ENCODE results near the gene SSX4B. TPM values are rescaled to one million over a fixed set of nuclear protein-coding genes. Genes with fewer than 3 reads are reported as not detected.

The SSX4B gene
- total and polyA plus RNA-seq, 2 experiments from 2014 or later, result 0.48 TPM; not detected in 1

GRCh38 chrX:48456628-48457331, 45.0 kb upstream of the SSX4B start:
- peaks cover 2% of the 10 kb centered on the region for H3K27me3 Mint-ChIP-seq (ENCODE audit: insufficient read depth, low read depth, poor library complexity)
- H3K27ac ChIP-seq (ENCODE audit: low read depth), result no peak overlapping the region
- H3K4me1 Mint-ChIP-seq, result no peaks in the 10 kb centered on the region

More at GRCh38 chrX:48456628-48457331, 45.0 kb upstream of the SSX4B start:
- Mint-ChIP-seq H3K36me3 (ENCODE audit: low read depth) (peaks cover 28% of the 10 kb centered on the region), H3K4me3 (no peak overlapping the region), H3K9me3 (no peaks in the 10 kb centered on the region; the same call in 1 of the 3 replicates), H3K27ac (no peak overlapping the region)
- H2AFZ ChIP-seq, result no peak overlapping the region
- no peaks in the 10 kb centered on the region for H3K27me3 ChIP-seq (ENCODE audit: insufficient read depth)
- H3K4me2 ChIP-seq, result no peak overlapping the region
- H3K79me2 ChIP-seq (replicated peaks; ENCODE audit: insufficient read depth), result no peaks in the 10 kb centered on the region
- no peak for DNase-seq (ENCODE audit: low spot score)
- no peaks in the 10 kb centered on the region for H3K4me1 ChIP-seq (ENCODE audit: insufficient read depth)
- no peaks in the 10 kb centered on the region for H3K9me2 ChIP-seq (ENCODE audit: insufficient read depth)
- no peaks in the 10 kb centered on the region for H4K20me1 ChIP-seq (replicated peaks; ENCODE audit: insufficient read depth)
- H3K4me3 ChIP-seq, result no peak overlapping the region
- no peaks in the 10 kb centered on the region; the same call in 1 of the 2 replicates for H3K36me3 ChIP-seq (ENCODE audit: insufficient read depth)
- no peaks in the 10 kb centered on the region for H3F3A ChIP-seq (replicated peaks; ENCODE audit: low read depth)
- ATAC-seq, result no peak
- TF ChIP-seq POLR2AphosphoS5 (IDR thresholded peaks at IDR 0.05; ENCODE audit: low read depth), result no peak
- TF ChIP-seq ZNF462 (CRISPR knock-in tag; IDR thresholded peaks at IDR 0.05), result no peak
- TF ChIP-seq ETS1 (IDR thresholded peaks at IDR 0.05), result no peak
- TF ChIP-seq EZH2 (IDR thresholded peaks at IDR 0.05; ENCODE audit: low read depth, unreplicated experiment), result no peak
- TF ChIP-seq CREB1 (CRISPR knock-in tag; IDR thresholded peaks at IDR 0.05; ENCODE audit: low read depth), result no peak
- no peak for TF ChIP-seq STAT1 (IDR thresholded peaks at IDR 0.05; ENCODE audit: unreplicated experiment)
- TF ChIP-seq REST (IDR thresholded peaks at IDR 0.05; ENCODE audit: unreplicated experiment), result no peak
- TF ChIP-seq NANOG (IDR thresholded peaks at IDR 0.05; ENCODE audit: borderline replicate concordance), result no peak
- TF ChIP-seq ZNF331 (CRISPR knock-in tag; IDR thresholded peaks at IDR 0.05; ENCODE audit: low read depth), result no peak
- no peak for TF ChIP-seq ZNF114 (CRISPR knock-in tag; IDR thresholded peaks at IDR 0.05)
- no peak for TF ChIP-seq CTCF (conservative IDR thresholded peaks at IDR 0.05; ENCODE audit: low read depth in 2 of 2)
- no peak for TF ChIP-seq EZH2phosphoT487 (IDR thresholded peaks at IDR 0.05; ENCODE audit: unreplicated experiment)
- no peak for TF ChIP-seq JUNB (IDR thresholded peaks at IDR 0.05; ENCODE audit: unreplicated experiment)
